GM12878 (cell line): ENCODE data around the gene PLCB4. TPM values are rescaled to one million over a fixed set of nuclear protein-coding genes. Genes with fewer than 3 reads are reported as not detected.

ENCODE experiments used
- ATAC-seq: fragments of 200-7000 bp; cut with Tn5 transposase; 3 replicates; pipeline ENCODE4 v1.9.1; 2020; ENCODE audit warnings: mild to moderate bottlenecking, moderate library complexity
- BruUV-seq: library from RNA; stranded (reverse); fragments of 400-500 nt; replicated peaks from 2 replicates; lab custom pipeline; 2021; lab: Mats Ljungman, UMichigan
- CTCF ChIA-PET: fragments of 300-600 bp; sonication (Branson Sonifier 250); formaldehyde crosslinking; extraction: SDS; loops from one replicate; lab custom pipeline; 2021; ENCODE audit warnings: inconsistent platforms; lab: Yijun Ruan, JAX
- POLR2A ChIA-PET: fragments of 350-600 bp; formaldehyde crosslinking; extraction: SDS; loops from one replicate; lab custom pipeline; 2021; ENCODE audit warnings: inconsistent platforms; lab: Charles Lee
- RAD21 ChIA-PET: fragments of 300-600 bp; sonication (Branson Sonifier 250); formaldehyde crosslinking; loops from one replicate; lab custom pipeline; 2023; ENCODE audit warnings: antibody characterized with exemption; ENCODE audit not compliant: unreplicated experiment; lab: Charles Lee
- SMC1A ChIA-PET: fragments of 300-600 bp; sonication (Branson Sonifier 250); formaldehyde crosslinking; loops from one replicate; lab custom pipeline; 2023; ENCODE audit not compliant: unreplicated experiment, uncharacterized antibody; lab: Charles Lee
- DNase-seq: peaks from one replicate; pipeline ENCODE4 v3.0.0-alpha.2; 2011; ENCODE audit warnings: low read depth, low spot score
- FAIRE-seq: peaks from 3 replicates; lab custom pipeline; 2011; peaks lifted over from hg19 to GRCh38; lab: Jason Lieb, UNC
- H2AFZ ChIP-seq: 2 replicates; pipeline ENCODE4 v1.6.0; 2011; ENCODE audit warnings: low read depth, low read length, control low read depth; ENCODE audit not compliant: control insufficient read depth
- H3K27ac ChIP-seq: 2 replicates; pipeline ENCODE4 v1.5.1; 2011; ENCODE audit warnings: control low read depth; ENCODE audit not compliant: control insufficient read depth, insufficient read depth
- H3K27me3 ChIP-seq, 2 experiments: replicated peaks in 1 of 2; 2 replicates each; pipeline versions ENCODE4 v1.6.0 to v1.6.1; 2011; ENCODE audit warnings: low read length in 1 of 2; ENCODE audit not compliant: control insufficient read depth in 2 of 2, insufficient read depth in 2 of 2
- H3K36me3 ChIP-seq, 2 experiments: 2 replicates each; pipeline ENCODE4 v1.5.1; 2011; ENCODE audit warnings: low read length in 1 of 2; ENCODE audit not compliant: control insufficient read depth in 2 of 2, insufficient read depth in 2 of 2
- H3K4me1 ChIP-seq: 2 replicates; pipeline ENCODE4 v1.6.1; 2011; ENCODE audit warnings: mild to moderate bottlenecking, low read length, moderate library complexity, mixed read lengths; ENCODE audit not compliant: control insufficient read depth, insufficient read depth
- H3K4me2 ChIP-seq: 2 replicates; pipeline ENCODE4 v1.6.0; 2011; ENCODE audit warnings: control low read depth; ENCODE audit not compliant: control insufficient read depth, insufficient read depth
- H3K4me3 ChIP-seq: fragments of 200-600 bp; sonication (generic); 2 replicates; pipeline ENCODE4 v1.5.1; 2016
- H3K79me2 ChIP-seq: 2 replicates; pipeline ENCODE4 v1.6.0; 2011; ENCODE audit warnings: low read length; ENCODE audit not compliant: control insufficient read depth, insufficient read depth
- H3K9ac ChIP-seq: 2 replicates; pipeline ENCODE4 v1.8.0; 2011; ENCODE audit warnings: low read length, control low read depth, mixed read lengths; ENCODE audit not compliant: control insufficient read depth, insufficient read depth
- H3K9me3 ChIP-seq: replicated peaks from 3 replicates; pipeline ENCODE4 v1.5.1; 2011; ENCODE audit warnings: mild to moderate bottlenecking, low read length; ENCODE audit not compliant: control insufficient read depth, insufficient read depth
- H4K20me1 ChIP-seq: 2 replicates; pipeline ENCODE4 v1.6.0; 2011; ENCODE audit not compliant: control insufficient read depth, insufficient read depth
- CHD1 ChIP-seq: IDR thresholded peaks from 2 replicates; pipeline ENCODE4 v1.6.1; 2012; ENCODE audit warnings: low read depth, low read length, improper control_type of control experiment
- EGR1 ChIP-seq, 2 experiments: IDR thresholded peaks; 1 replicate in 1 of 2; 2 replicates in 1 of 2; pipeline ENCODE4 v1.6.1; 2011 to 2012; ENCODE audit warnings: low read depth in 2 of 2, low read length in 2 of 2, borderline replicate concordance in 1 of 2, mild to moderate bottlenecking in 1 of 2, moderate library complexity in 1 of 2
- FOXK2 ChIP-seq: fragments of 450-650 bp; IDR thresholded peaks from 2 replicates; pipeline ENCODE4 v1.6.1; 2017; ENCODE audit warnings: mild to moderate bottlenecking, moderate library complexity
- RBBP5 ChIP-seq: fragments of 200-600 bp; sonication (generic); conservative IDR thresholded peaks from 2 replicates; pipeline ENCODE4 v1.6.1; 2016
- SMC3 ChIP-seq: IDR thresholded peaks from 2 replicates; pipeline ENCODE4 v1.6.1; 2011; ENCODE audit warnings: low read length, improper control_type of control experiment, borderline replicate concordance
- ZSCAN29 ChIP-seq: fragments of 450-650 bp; IDR thresholded peaks from 2 replicates; pipeline ENCODE4 v1.6.1; 2017; ENCODE audit warnings: mild to moderate bottlenecking, moderate library complexity
- WGBS: methylation state at CpG from one replicate; pipeline ENCODE4 v1.1.6; 2016; ENCODE audit warnings: low lambda C conversion rate; ENCODE audit not compliant: insufficient replicate concordance, insufficient coverage; ENCODE audit errors: missing lambda C conversion rate; 5-methylcytosine and 5-hydroxymethylcytosine counted together
- in situ Hi-C: fragments of 300-500 bp; cut with MboI; formaldehyde crosslinking; loops from 9 replicates; pipeline ENCODE4 v1.14.3; 2018; ENCODE audit warnings: mixed read lengths
- intact Hi-C: fragments of 100-400 bp; cut with micrococcal nuclease; formaldehyde crosslinking; loops from one replicate; pipeline ENCODE4 v1.14.2; 2022; ENCODE audit not compliant: unreplicated experiment
- polyA plus RNA-seq, 11 experiments: library from polyadenylated mRNA; depleted of rRNA in 4 of 11; unstranded in 6 of 11; stranded (reverse) in 5 of 11; fragments of >200 nt; fragmentation: Nextera tagmentation in 4 of 11; fragmentation: Illumina TruSeq in 1 of 11; extraction: Ambion mirVana in 4 of 11; extraction: Trizol in 1 of 11; gene quantifications; 1 replicate in 1 of 11; 2 replicates in 10 of 11; pipeline versions ENCODE4 v1.2.1 to v1.2.3, GENCODE V29; 2011 to 2016; ENCODE audit warnings: inconsistent platforms in 2 of 11, missing spikeins in 2 of 11, low read depth in 1 of 11
- total RNA-seq, 4 experiments: library from RNA; depleted of rRNA in 3 of 4; stranded (reverse); fragments of >200 nt in 3 of 4; fragmentation: Illumina TruSeq in 1 of 4; extraction: Trizol in 1 of 4; gene quantifications; 2 replicates each; pipeline versions ENCODE4 v1.2.1 to v1.2.3, GENCODE V29; 2013 to 2021
- TF ChIP-seq, protein P1 (sequence below): fragments of 450-650 bp; conservative IDR thresholded peaks from 2 replicates; pipeline ENCODE4 v1.6.1; 2017; ENCODE audit warnings: mild to moderate bottlenecking, moderate library complexity
- TF ChIP-seq, protein P2 (sequence below): fragments of 450-650 bp; IDR thresholded peaks from 2 replicates; pipeline ENCODE4 v1.6.1; 2016; ENCODE audit warnings: mild to moderate bottlenecking, moderate library complexity, borderline replicate concordance
- TF ChIP-seq, protein P3 (sequence below): fragments of 450-650 bp; IDR thresholded peaks from 2 replicates; pipeline ENCODE4 v1.6.1; 2018; ENCODE audit warnings: borderline replicate concordance, mild to moderate bottlenecking; ENCODE audit not compliant: partially characterized antibody
- TF ChIP-seq, protein P4 (sequence below): IDR thresholded peaks from 2 replicates; pipeline ENCODE4 v1.6.1; 2012; ENCODE audit warnings: low read length, inconsistent platforms

The PLCB4 gene
- total and polyA plus RNA-seq, 10 of the 15 experiments (the other 5 are each of a cell fraction or from before 2014, with no cell fraction given) = not detected

DNA sequence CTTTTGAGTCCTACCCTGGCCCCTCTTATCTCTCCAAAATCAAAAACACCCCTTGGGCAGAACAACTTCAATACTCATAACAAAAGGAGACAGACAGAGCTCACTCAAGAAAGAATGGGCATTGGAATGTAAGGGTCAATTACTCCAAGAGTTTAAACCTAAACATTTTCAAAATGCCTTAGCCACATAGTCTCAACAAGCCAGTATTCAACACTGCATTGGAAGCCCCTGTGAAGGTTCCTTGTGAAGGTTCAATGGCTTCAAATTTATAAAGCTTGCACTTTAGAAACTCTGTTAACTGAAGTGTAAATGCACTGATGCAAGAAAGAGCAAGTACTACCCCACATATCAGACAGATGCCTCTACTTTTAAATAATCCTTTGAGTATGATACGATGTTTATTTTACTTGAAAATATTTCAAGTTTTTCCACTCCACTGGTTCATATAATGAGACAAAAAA lies 306.4 kb downstream of the PLCB4 start:
- Histone ChIP-seq H3K9ac (no peak overlapping the region), H3K36me3 (no peaks in the 10 kb centered on the region), H3K27me3 (peaks cover 1 to 3% of the 10 kb centered on the region in 2 experiments; a peak in 2 of 4 replicates), H4K20me1 (no peaks in the 10 kb centered on the region), H3K4me2 (no peak overlapping the region), H3K4me3 (no peak overlapping the region), H3K4me1 (no peaks in the 10 kb centered on the region), H3K79me2 (no peaks in the 10 kb centered on the region), H3K27ac (no peak overlapping the region), H2AFZ (no peak overlapping the region), H3K9me3 (no peaks in the 10 kb centered on the region)
- RAD21 ChIA-PET = no interaction called here
- SMC1A ChIA-PET = no interaction called here
- FAIRE-seq (no peak), ATAC-seq (no peak), DNase-seq (no peak)
- POLR2A ChIA-PET = no interaction called here
- BruUV-seq = no TSS peak
- intact Hi-C loops (no loop called here), in situ Hi-C loops (no loop called here)
- CTCF ChIA-PET = no interaction called here
- 0% methylated on average over 1 of the region's 1 CpG for WGBS
- TF ChIP-seq SMC3 (no peak), EGR1 (IDR thresholded peaks at IDR 0.05; ENCODE audit: borderline replicate concordance in 1 of 2, low read depth in 2 of 2, low read length in 2 of 2) (no peak), RBBP5 (no peak), FOXK2 (no peak), CHD1 (no peak), ZSCAN29 (no peak)
- TF ChIP-seq, protein P1, sequence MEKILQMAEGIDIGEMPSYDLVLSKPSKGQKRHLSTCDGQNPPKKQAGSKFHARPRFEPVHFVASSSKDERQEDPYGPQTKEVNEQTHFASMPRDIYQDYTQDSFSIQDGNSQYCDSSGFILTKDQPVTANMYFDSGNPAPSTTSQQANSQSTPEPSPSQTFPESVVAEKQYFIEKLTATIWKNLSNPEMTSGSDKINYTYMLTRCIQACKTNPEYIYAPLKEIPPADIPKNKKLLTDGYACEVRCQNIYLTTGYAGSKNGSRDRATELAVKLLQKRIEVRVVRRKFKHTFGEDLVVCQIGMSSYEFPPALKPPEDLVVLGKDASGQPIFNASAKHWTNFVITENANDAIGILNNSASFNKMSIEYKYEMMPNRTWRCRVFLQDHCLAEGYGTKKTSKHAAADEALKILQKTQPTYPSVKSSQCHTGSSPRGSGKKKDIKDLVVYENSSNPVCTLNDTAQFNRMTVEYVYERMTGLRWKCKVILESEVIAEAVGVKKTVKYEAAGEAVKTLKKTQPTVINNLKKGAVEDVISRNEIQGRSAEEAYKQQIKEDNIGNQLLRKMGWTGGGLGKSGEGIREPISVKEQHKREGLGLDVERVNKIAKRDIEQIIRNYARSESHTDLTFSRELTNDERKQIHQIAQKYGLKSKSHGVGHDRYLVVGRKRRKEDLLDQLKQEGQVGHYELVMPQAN = no peak
- TF ChIP-seq, protein P2, sequence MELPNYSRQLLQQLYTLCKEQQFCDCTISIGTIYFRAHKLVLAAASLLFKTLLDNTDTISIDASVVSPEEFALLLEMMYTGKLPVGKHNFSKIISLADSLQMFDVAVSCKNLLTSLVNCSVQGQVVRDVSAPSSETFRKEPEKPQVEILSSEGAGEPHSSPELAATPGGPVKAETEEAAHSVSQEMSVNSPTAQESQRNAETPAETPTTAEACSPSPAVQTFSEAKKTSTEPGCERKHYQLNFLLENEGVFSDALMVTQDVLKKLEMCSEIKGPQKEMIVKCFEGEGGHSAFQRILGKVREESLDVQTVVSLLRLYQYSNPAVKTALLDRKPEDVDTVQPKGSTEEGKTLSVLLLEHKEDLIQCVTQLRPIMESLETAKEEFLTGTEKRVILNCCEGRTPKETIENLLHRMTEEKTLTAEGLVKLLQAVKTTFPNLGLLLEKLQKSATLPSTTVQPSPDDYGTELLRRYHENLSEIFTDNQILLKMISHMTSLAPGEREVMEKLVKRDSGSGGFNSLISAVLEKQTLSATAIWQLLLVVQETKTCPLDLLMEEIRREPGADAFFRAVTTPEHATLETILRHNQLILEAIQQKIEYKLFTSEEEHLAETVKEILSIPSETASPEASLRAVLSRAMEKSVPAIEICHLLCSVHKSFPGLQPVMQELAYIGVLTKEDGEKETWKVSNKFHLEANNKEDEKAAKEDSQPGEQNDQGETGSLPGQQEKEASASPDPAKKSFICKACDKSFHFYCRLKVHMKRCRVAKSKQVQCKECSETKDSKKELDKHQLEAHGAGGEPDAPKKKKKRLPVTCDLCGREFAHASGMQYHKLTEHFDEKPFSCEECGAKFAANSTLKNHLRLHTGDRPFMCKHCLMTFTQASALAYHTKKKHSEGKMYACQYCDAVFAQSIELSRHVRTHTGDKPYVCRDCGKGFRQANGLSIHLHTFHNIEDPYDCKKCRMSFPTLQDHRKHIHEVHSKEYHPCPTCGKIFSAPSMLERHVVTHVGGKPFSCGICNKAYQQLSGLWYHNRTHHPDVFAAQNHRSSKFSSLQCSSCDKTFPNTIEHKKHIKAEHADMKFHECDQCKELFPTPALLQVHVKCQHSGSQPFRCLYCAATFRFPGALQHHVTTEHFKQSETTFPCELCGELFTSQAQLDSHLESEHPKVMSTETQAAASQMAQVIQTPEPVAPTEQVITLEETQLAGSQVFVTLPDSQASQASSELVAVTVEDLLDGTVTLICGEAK = no peak
- TF ChIP-seq, protein P3, sequence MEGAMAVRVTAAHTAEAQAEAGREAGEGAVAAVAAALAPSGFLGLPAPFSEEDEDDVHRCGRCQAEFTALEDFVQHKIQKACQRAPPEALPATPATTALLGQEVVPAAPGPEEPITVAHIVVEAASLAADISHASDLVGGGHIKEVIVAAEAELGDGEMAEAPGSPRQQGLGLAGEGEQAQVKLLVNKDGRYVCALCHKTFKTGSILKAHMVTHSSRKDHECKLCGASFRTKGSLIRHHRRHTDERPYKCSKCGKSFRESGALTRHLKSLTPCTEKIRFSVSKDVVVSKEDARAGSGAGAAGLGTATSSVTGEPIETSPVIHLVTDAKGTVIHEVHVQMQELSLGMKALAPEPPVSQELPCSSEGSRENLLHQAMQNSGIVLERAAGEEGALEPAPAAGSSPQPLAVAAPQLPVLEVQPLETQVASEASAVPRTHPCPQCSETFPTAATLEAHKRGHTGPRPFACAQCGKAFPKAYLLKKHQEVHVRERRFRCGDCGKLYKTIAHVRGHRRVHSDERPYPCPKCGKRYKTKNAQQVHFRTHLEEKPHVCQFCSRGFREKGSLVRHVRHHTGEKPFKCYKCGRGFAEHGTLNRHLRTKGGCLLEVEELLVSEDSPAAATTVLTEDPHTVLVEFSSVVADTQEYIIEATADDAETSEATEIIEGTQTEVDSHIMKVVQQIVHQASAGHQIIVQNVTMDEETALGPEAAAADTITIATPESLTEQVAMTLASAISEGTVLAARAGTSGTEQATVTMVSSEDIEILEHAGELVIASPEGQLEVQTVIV = no peak
- TF ChIP-seq, protein P4, sequence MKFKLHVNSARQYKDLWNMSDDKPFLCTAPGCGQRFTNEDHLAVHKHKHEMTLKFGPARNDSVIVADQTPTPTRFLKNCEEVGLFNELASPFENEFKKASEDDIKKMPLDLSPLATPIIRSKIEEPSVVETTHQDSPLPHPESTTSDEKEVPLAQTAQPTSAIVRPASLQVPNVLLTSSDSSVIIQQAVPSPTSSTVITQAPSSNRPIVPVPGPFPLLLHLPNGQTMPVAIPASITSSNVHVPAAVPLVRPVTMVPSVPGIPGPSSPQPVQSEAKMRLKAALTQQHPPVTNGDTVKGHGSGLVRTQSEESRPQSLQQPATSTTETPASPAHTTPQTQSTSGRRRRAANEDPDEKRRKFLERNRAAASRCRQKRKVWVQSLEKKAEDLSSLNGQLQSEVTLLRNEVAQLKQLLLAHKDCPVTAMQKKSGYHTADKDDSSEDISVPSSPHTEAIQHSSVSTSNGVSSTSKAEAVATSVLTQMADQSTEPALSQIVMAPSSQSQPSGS = no peak
